DOHH2 (cell line): ENCODE measurements around the gene TRAF3.
A peak's percentile ranks its signal among the peaks of the same experiment; 100 is the strongest.

Experiments
- H3F3A ChIP-seq: fragments of 200-600 bp; sonication (generic), shearing (Covaris generic); 2 replicates; pipeline ENCODE4 v1.6.0; 2016; ENCODE audit warnings: antibody characterized with exemption, mild to moderate bottlenecking; ENCODE audit not compliant: control insufficient read depth, insufficient read depth
- H3K27ac ChIP-seq: fragments of 200-600 bp; sonication (generic); 2 replicates; pipeline ENCODE4 v1.5.1; 2014; ENCODE audit warnings: low read depth, mild to moderate bottlenecking, low read length, moderate library complexity
- H3K27me3 ChIP-seq: fragments of 200-600 bp; sonication (generic); 2 replicates; pipeline ENCODE4 v1.6.1; 2014; ENCODE audit warnings: mild to moderate bottlenecking, low read length, mixed read lengths; ENCODE audit not compliant: control insufficient read depth
- H3K36me3 ChIP-seq: fragments of 200-600 bp; sonication (generic); 2 replicates; pipeline ENCODE4 v1.6.1; 2014; ENCODE audit warnings: mild to moderate bottlenecking, low read length, moderate library complexity, mixed read lengths; ENCODE audit not compliant: control insufficient read depth
- H3K4me1 ChIP-seq: fragments of 200-600 bp; sonication (generic); 2 replicates; pipeline ENCODE4 v1.6.1; 2014; ENCODE audit warnings: mild to moderate bottlenecking, low read length, mixed read lengths; ENCODE audit not compliant: control insufficient read depth
- H3K4me2 ChIP-seq: fragments of 200-600 bp; sonication (generic); 2 replicates; pipeline ENCODE4 v1.6.0; 2014; ENCODE audit warnings: mild to moderate bottlenecking, low read length, moderate library complexity
- H3K4me3 ChIP-seq: fragments of 200-600 bp; sonication (generic); 2 replicates; pipeline ENCODE4 v1.5.1; 2014; ENCODE audit warnings: mild to moderate bottlenecking, low read length, mixed read lengths
- H3K79me2 ChIP-seq: fragments of 200-600 bp; sonication (generic); 2 replicates; pipeline ENCODE4 v1.6.1; 2014; ENCODE audit warnings: mild to moderate bottlenecking, low read length, mixed read lengths; ENCODE audit not compliant: control insufficient read depth
- H3K9me2 ChIP-seq: fragments of 200-600 bp; sonication (generic); replicated peaks from 2 replicates; pipeline ENCODE4 v1.6.1; 2014; ENCODE audit warnings: mild to moderate bottlenecking, low read length, mixed read lengths; ENCODE audit not compliant: control insufficient read depth
- H3K9me3 ChIP-seq: fragments of 200-600 bp; sonication (generic); 2 replicates; pipeline ENCODE4 v1.6.1; 2014; ENCODE audit warnings: antibody characterized with exemption, low read length, mixed read lengths; ENCODE audit not compliant: control insufficient read depth, insufficient read depth
- H4K20me1 ChIP-seq: fragments of 200-600 bp; sonication (generic); 2 replicates; pipeline ENCODE4 v1.6.0; 2014; ENCODE audit warnings: low read depth, mild to moderate bottlenecking, antibody characterized with exemption, low read length, moderate library complexity; ENCODE audit not compliant: control insufficient read depth, insufficient read depth
- EZH2phosphoT487 ChIP-seq: fragments of 200-600 bp; sonication (generic); IDR thresholded peaks from 2 replicates; pipeline ENCODE4 v1.6.1; 2017; ENCODE audit warnings: borderline replicate concordance, mild to moderate bottlenecking, antibody characterized with exemption, low read length, moderate library complexity, mixed read lengths
- TF ChIP-seq, protein P1 (sequence below): fragments of 200-600 bp; sonication (generic); IDR thresholded peaks from one replicate; pipeline ENCODE4 v1.5.1; 2014; ENCODE audit warnings: antibody characterized with exemption, mild to moderate bottlenecking, low read depth, low read length; ENCODE audit not compliant: poor library complexity, severe bottlenecking

The TRAF3 gene

DNA sequence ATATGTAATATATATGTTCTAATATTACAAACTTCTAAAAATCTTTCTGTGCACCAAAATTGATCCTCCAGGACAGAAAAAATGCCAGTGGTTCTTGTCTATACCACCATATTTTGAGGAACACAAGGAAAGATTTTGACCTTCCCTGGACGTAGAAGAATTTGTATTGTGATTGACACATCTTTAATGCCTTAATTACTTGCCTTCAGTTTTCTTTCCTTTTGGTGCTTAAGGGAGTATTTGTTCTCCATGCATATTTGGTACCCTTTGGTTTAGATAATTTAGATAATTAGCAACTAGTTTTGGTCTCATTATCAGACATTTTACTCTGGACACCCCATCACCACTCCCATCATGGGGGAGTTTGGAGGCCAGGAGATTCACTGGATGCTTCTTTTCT is 27.6 kb downstream of the TRAF3 start:
- H3K27me3 ChIP-seq, result no peaks in the 10 kb centered on the region
- H3K27ac ChIP-seq, result no peak overlapping the region
- no peaks in the 10 kb centered on the region for H3K9me3 ChIP-seq
- H4K20me1 ChIP-seq, result peaks cover 11% of the 10 kb centered on the region; the same call in 1 of the 2 replicates
- no peak overlapping the region for H3K4me2 ChIP-seq
- no peaks in the 10 kb centered on the region for H3K9me2 ChIP-seq
- H3K79me2 ChIP-seq, result peaks cover 67% of the 10 kb centered on the region
- no peaks in the 10 kb centered on the region for H3F3A ChIP-seq
- no peaks in the 10 kb centered on the region for H3K36me3 ChIP-seq
- TF ChIP-seq, protein P1, sequence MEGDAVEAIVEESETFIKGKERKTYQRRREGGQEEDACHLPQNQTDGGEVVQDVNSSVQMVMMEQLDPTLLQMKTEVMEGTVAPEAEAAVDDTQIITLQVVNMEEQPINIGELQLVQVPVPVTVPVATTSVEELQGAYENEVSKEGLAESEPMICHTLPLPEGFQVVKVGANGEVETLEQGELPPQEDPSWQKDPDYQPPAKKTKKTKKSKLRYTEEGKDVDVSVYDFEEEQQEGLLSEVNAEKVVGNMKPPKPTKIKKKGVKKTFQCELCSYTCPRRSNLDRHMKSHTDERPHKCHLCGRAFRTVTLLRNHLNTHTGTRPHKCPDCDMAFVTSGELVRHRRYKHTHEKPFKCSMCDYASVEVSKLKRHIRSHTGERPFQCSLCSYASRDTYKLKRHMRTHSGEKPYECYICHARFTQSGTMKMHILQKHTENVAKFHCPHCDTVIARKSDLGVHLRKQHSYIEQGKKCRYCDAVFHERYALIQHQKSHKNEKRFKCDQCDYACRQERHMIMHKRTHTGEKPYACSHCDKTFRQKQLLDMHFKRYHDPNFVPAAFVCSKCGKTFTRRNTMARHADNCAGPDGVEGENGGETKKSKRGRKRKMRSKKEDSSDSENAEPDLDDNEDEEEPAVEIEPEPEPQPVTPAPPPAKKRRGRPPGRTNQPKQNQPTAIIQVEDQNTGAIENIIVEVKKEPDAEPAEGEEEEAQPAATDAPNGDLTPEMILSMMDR, result no peak
- no peak for TF ChIP-seq EZH2phosphoT487
- H3K4me1 ChIP-seq, result peaks cover 36% of the 10 kb centered on the region
- H3K4me3 ChIP-seq, result no peak overlapping the region

DNA sequence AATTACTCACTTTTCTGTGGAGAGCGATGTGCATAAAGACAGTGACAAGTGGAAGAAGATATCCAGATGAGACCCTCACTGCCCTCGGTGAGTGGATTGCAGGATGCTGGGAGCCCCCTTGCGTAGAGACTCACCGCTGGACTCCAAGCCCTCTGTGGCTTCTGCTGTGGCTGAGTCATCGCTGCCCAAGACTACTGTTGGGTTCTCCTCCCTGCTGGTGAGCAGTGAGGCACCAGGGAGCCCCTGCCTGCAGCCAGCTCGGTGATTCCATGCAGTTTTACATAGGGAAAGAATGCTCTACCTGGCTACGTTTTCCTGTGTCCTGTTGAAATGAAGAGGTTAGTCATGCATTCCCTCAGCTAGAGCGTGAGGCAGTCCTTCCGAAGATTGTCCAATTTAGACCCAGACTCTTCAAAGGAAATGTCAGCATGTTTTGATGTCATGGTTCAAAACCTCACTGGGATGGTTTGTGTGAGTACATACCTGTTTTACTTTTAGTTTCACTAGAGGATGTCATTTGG is 28.2 kb downstream of the TRAF3 start:
- peak overlapping the region; percentile 11; the same call in 1 of the 2 replicates for H3K4me2 ChIP-seq
- H4K20me1 ChIP-seq, result peaks cover 11% of the 10 kb centered on the region; the same call in 1 of the 2 replicates
- peaks cover 38% of the 10 kb centered on the region for H3K4me1 ChIP-seq

DNA sequence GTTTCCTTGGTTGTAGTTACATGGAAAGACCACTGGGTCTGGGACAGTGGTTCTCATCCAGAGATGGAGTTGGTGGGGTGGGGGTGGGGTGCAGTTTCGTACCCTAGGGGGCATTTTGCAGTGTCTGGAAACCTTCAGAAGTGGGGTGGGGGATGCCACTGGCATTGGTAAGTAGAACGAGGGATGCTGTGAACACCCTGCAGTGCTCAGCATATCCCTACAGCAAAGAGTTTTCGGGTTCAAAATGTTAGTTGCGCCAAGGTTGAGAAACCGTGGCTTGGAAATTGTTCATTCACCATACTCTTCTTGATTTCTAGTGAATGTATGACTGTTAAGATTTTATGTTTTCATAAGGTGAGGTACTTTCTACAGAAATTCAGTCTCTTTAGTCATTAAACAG is 28.7 kb downstream of the TRAF3 start:
- TF ChIP-seq, protein P1, result no peak
- TF ChIP-seq EZH2phosphoT487, result no peak
- Histone ChIP-seq H3K79me2 (peaks cover 71% of the 10 kb centered on the region), H3K4me2 (peak overlapping the region; percentile 11; the same call in 1 of the 2 replicates), H3K4me1 (peaks cover 40% of the 10 kb centered on the region), H4K20me1 (peaks cover 11% of the 10 kb centered on the region; the same call in 1 of the 2 replicates), H3K36me3 (no peaks in the 10 kb centered on the region), H3K27ac (no peak overlapping the region), H3K9me3 (no peaks in the 10 kb centered on the region), H3F3A (no peaks in the 10 kb centered on the region), H3K4me3 (no peak overlapping the region), H3K9me2 (no peaks in the 10 kb centered on the region), H3K27me3 (no peaks in the 10 kb centered on the region)

More for the DNA sequence above, 28.2 kb downstream of the TRAF3 start:
- Histone ChIP-seq H3K79me2 (peaks cover 66% of the 10 kb centered on the region), H3K9me2 (no peaks in the 10 kb centered on the region), H3K9me3 (no peaks in the 10 kb centered on the region), H3K4me3 (no peak overlapping the region), H3K27me3 (no peaks in the 10 kb centered on the region), H3F3A (no peaks in the 10 kb centered on the region), H3K36me3 (no peaks in the 10 kb centered on the region), H3K27ac (no peak overlapping the region)
- TF ChIP-seq, protein P1, result no peak
- no peak for TF ChIP-seq EZH2phosphoT487
